GM19455 (cell line): ENCODE measurements around the gene IL9R.
"Not testable (repeated sequence)": the region's sequence is repeated elsewhere in the genome, so short reads cannot be mapped to it uniquely, and the experiment has no call there.

Source experiments
- ATAC-seq: cut with Tn5 transposase; IDR thresholded peaks from one replicate; pipeline ENCODE4 v1.9.1; 2021; ENCODE audit not compliant: unreplicated experiment

Gene IL9R

GRCh38 chrX:156028653-156029237 is 31.2 kb downstream of the IL9R start:
- not testable (repeated sequence) for ATAC-seq

DNA sequence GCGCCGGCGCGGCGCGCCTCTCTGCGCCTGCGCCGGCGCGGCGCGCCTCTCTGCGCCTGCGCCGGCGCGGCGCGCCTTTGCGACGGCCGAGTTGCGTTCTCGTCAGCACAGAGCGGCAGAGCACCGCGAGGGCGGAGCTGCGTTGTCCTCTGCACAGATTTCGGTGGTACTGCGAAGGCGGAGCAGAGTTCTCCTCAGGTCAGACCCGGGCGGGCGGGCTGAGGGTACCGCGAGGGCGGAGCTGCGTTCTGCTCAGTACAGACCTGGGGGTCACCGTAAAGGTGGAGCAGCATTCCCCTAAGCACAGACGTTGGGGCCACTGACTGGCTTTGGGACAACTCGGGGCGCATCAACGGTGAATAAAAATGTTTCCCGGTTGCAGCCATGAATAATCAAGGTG is 31.8 kb downstream of the IL9R start:
- ATAC-seq, result not testable (repeated sequence)

DNA sequence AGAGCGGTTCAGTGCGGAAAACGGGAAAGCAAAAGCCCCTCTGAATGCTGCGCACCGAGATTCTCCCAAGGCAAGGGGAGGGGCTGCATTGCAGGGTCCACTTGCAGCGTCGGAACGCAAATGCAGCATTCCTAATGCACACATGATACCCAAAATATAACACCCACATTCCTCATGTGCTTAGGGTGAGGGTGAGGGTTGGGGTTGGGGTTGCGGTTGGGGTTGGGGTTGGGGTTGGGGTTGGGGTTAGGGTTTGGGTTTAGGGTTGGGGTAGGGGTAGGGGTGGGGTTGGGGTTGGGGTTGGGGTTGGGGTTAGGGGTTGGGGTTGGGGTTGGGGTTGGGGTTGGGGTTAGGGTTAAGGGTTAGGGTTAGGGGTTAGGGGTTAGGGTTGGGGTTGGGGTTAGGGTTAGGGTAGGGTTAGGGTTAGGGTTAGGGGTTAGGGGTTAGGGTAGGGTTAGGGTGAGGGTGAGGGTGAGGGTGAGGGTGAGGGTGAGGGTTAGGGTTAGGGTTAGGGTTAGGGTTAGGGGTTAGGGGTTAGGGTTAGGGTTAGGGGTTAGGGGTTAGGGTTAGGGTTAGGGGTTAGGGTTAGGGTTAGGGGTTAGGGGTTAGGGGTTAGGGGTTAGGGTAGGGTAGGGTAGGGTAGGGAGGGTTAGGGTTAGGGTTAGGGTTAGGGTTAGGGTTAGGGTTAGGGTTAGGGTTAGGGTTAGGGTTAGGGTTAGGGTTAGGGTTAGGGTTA is 32.4 kb downstream of the IL9R start:
- ATAC-seq, result not testable (repeated sequence)

GRCh38 chrX:156030474-156030873 is 33.0 kb downstream of the IL9R start:
- not testable (repeated sequence) for ATAC-seq
